GM11168 (cell line): ENCODE measurements around the gene XPR1.
"Not testable (repeated sequence)": the region's sequence is repeated elsewhere in the genome, so short reads cannot be mapped to it uniquely, and the experiment has no call there.

Experiments used
- in situ Hi-C: fragments of 300-500 bp; cut with MboI; formaldehyde crosslinking; loops from one replicate; pipeline ENCODE4 v1.12.0; 2022; ENCODE audit warnings: low sequenced_read_pairs; ENCODE audit not compliant: unreplicated experiment

XPR1 gene

GRCh38 chr1:180641662-180642061, 9.8 kb downstream of the XPR1 start:
- in situ Hi-C loops = no loop called here

- in situ Hi-C loops = no loop called here
Observed at GRCh38 chr1:180642781-180643180, 11.0 kb downstream of the XPR1 start.

- in situ Hi-C loops = no loop called here
Observed at GRCh38 chr1:180643693-180644092, 11.9 kb downstream of the XPR1 start.

GRCh38 chr1:180644526-180645192, 12.8 kb downstream of the XPR1 start:
- in situ Hi-C loops = no loop called here

GRCh38 chr1:180645261-180645660, 13.4 kb downstream of the XPR1 start:
- in situ Hi-C loops = not testable (repeated sequence)

GRCh38 chr1:180646093-180646492, 14.3 kb downstream of the XPR1 start:
- in situ Hi-C loops = no loop called here

GRCh38 chr1:180646547-180646946, 14.7 kb downstream of the XPR1 start:
- in situ Hi-C loops = no loop called here

GRCh38 chr1:180652792-180653191, 21.0 kb downstream of the XPR1 start:
- in situ Hi-C loops = no loop called here

- in situ Hi-C loops = no loop called here
Observed at GRCh38 chr1:180662709-180663108, 30.9 kb downstream of the XPR1 start.

GRCh38 chr1:180670681-180671080, 38.9 kb downstream of the XPR1 start:
- in situ Hi-C loops = no loop called here

GRCh38 chr1:180672105-180672504, 40.3 kb downstream of the XPR1 start:
- in situ Hi-C loops = no loop called here

- in situ Hi-C loops = no loop called here
Observed at GRCh38 chr1:180672505-180672904, 40.7 kb downstream of the XPR1 start.

GRCh38 chr1:180674603-180675530, 43.0 kb downstream of the XPR1 start:
- in situ Hi-C loops = no loop called here

GRCh38 chr1:180675586-180675985, 43.8 kb downstream of the XPR1 start:
- in situ Hi-C loops = no loop called here

GRCh38 chr1:180680558-180681144, 48.8 kb downstream of the XPR1 start:
- in situ Hi-C loops = no loop called here

GRCh38 chr1:180683117-180683516, 51.3 kb downstream of the XPR1 start:
- in situ Hi-C loops = not testable (repeated sequence)

GRCh38 chr1:180691322-180691913, 59.6 kb downstream of the XPR1 start:
- in situ Hi-C loops = no loop called here

- in situ Hi-C loops = no loop called here
Observed at GRCh38 chr1:180693564-180694244, 61.9 kb downstream of the XPR1 start.

GRCh38 chr1:180695282-180695681, 63.5 kb downstream of the XPR1 start:
- in situ Hi-C loops = no loop called here

GRCh38 chr1:180696361-180696760, 64.5 kb downstream of the XPR1 start:
- in situ Hi-C loops = no loop called here
